NCI-H1436 (cell line): ENCODE results near the gene STK39.
A peak's percentile ranks its signal among the peaks of the same experiment; 100 is the strongest.

Source experiments
- DNase-seq: peaks from one replicate; lab custom pipeline; 2025; lab: John Stamatoyannopoulos, UW

The STK39 gene

GRCh38 chr2:168183308-168183997 lies 63.9 kb downstream of the STK39 start:
- DNase-seq = no peak

GRCh38 chr2:168182550-168183249 lies 64.7 kb downstream of the STK39 start:
- peak; percentile 69 for DNase-seq

GRCh38 chr2:168181825-168182224 lies 65.6 kb downstream of the STK39 start:
- no peak for DNase-seq

GRCh38 chr2:168180914-168181313 lies 66.5 kb downstream of the STK39 start:
- DNase-seq = no peak

- DNase-seq = no peak
Observed at GRCh38 chr2:168180483-168180882, 66.9 kb downstream of the STK39 start.

GRCh38 chr2:168179592-168179991 lies 67.8 kb downstream of the STK39 start:
- no peak for DNase-seq

GRCh38 chr2:168178520-168179324 lies 68.7 kb downstream of the STK39 start:
- DNase-seq = no peak

GRCh38 chr2:168176402-168176801 lies 71.0 kb downstream of the STK39 start:
- no peak for DNase-seq

- no peak for DNase-seq
Observed at GRCh38 chr2:168175469-168175868, 71.9 kb downstream of the STK39 start.

- no peak for DNase-seq
Observed at GRCh38 chr2:168174756-168175155, 72.6 kb downstream of the STK39 start.

- no peak for DNase-seq
Observed at GRCh38 chr2:168172071-168172470, 75.3 kb downstream of the STK39 start.

GRCh38 chr2:168171059-168171762 lies 76.2 kb downstream of the STK39 start:
- no peak for DNase-seq

- no peak for DNase-seq
Observed at GRCh38 chr2:168169097-168169745, 78.2 kb downstream of the STK39 start.

- DNase-seq = no peak
Observed at GRCh38 chr2:168167511-168168263, 79.7 kb downstream of the STK39 start.

- no peak for DNase-seq
Observed at GRCh38 chr2:168166902-168167510, 80.4 kb downstream of the STK39 start.

- DNase-seq = no peak
Observed at GRCh38 chr2:168165985-168166901, 81.2 kb downstream of the STK39 start.

GRCh38 chr2:168165397-168165796 lies 82.0 kb downstream of the STK39 start:
- no peak for DNase-seq

GRCh38 chr2:168160897-168161296 lies 86.5 kb downstream of the STK39 start:
- DNase-seq = no peak
